ENCODE results near the gene MAP4K4.
A peak's percentile ranks its signal among the peaks of the same experiment; 100 is the strongest.

MAP4K4 gene

DNA sequence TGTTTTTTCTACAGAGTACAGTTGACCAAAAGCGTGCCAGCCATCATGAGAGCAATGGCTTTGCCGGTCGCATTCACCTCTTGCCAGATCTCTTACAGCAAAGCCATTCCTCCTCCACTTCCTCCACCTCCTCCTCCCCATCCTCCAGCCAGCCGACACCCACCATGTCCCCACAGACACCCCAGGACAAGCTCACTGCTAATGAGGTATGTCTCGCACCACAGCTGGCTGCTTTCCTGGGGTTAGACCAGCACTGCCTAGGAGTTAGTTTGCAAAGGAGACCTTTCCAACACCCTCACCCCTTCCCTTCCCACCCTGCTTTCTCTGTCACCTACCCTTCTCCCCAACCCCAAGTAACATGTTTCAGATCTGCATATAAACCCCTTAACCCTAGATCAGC, 174.0 kb downstream of the MAP4K4 start:
- TF ChIP-seq EZH2phosphoT487 (IDR thresholded peaks at IDR 0.05; ENCODE audit: borderline replicate concordance), result no peak
- TF ChIP-seq, protein P1, sequence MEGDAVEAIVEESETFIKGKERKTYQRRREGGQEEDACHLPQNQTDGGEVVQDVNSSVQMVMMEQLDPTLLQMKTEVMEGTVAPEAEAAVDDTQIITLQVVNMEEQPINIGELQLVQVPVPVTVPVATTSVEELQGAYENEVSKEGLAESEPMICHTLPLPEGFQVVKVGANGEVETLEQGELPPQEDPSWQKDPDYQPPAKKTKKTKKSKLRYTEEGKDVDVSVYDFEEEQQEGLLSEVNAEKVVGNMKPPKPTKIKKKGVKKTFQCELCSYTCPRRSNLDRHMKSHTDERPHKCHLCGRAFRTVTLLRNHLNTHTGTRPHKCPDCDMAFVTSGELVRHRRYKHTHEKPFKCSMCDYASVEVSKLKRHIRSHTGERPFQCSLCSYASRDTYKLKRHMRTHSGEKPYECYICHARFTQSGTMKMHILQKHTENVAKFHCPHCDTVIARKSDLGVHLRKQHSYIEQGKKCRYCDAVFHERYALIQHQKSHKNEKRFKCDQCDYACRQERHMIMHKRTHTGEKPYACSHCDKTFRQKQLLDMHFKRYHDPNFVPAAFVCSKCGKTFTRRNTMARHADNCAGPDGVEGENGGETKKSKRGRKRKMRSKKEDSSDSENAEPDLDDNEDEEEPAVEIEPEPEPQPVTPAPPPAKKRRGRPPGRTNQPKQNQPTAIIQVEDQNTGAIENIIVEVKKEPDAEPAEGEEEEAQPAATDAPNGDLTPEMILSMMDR (conservative IDR thresholded peaks at IDR 0.05; ENCODE audit: low read length), result no peak
- Histone ChIP-seq H3K9me3 (ENCODE audit: insufficient read depth, low read depth, low read length) (no peaks in the 10 kb centered on the region), H3K36me3 (ENCODE audit: insufficient read depth, low read length) (peaks cover 94% of the 10 kb centered on the region; the same call in 1 of the 2 replicates), H3K79me2 (ENCODE audit: insufficient read depth, low read length) (no peaks in the 10 kb centered on the region), H3F3A (ENCODE audit: low read depth) (no peaks in the 10 kb centered on the region), H3K9me2 (replicated peaks; ENCODE audit: low read depth, low read length) (no peaks in the 10 kb centered on the region), H3K4me2 (ENCODE audit: low read depth, low read length, poor library complexity, severe bottlenecking) (no peak overlapping the region), H3K27me3 (ENCODE audit: insufficient read depth, low read length, poor library complexity, severe bottlenecking) (no peaks in the 10 kb centered on the region), H3K4me3 (ENCODE audit: low read length, poor library complexity, severe bottlenecking) (no peak overlapping the region), H3K9ac (ENCODE audit: low read depth, low read length, poor library complexity, severe bottlenecking) (no peak overlapping the region), H3K4me1 (ENCODE audit: insufficient read depth, low read length, poor library complexity, severe bottlenecking) (no peaks in the 10 kb centered on the region), H2AFZ (ENCODE audit: low read length) (no peak overlapping the region), H4K20me1 (ENCODE audit: insufficient read depth, low read length, poor library complexity, severe bottlenecking) (no peaks in the 10 kb centered on the region)

DNA sequence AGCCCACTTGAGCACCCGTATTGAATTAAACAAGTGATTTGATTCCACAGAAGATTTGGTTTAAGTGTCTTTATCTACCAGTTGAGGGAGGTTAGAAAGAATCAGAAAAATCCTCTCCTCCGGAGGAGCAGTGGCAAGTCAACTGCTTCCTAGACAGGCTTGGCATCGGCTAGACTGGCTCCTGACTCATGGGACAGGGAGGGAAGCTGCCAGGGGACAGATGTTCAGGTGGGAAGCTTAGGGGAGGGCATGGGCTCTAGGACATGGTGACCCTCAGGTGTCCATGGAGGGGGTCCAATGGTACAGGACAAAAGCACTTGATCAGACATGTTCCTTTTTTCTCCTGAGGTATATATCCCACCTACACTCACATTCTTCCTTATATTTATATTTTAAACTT, 175.0 kb downstream of the MAP4K4 start:
- H3K9me2 ChIP-seq (replicated peaks; ENCODE audit: low read depth, low read length), result no peaks in the 10 kb centered on the region
- H2AFZ ChIP-seq (ENCODE audit: low read length), result no peak overlapping the region
- no peak for TF ChIP-seq EZH2phosphoT487 (IDR thresholded peaks at IDR 0.05; ENCODE audit: borderline replicate concordance)
- TF ChIP-seq, protein P1 (conservative IDR thresholded peaks at IDR 0.05; ENCODE audit: low read length), result no peak
- H3K79me2 ChIP-seq (ENCODE audit: insufficient read depth, low read length), result no peaks in the 10 kb centered on the region
- no peak overlapping the region for H3K9ac ChIP-seq (ENCODE audit: low read depth, low read length, poor library complexity, severe bottlenecking)
- no peaks in the 10 kb centered on the region for H4K20me1 ChIP-seq (ENCODE audit: insufficient read depth, low read length, poor library complexity, severe bottlenecking)
- H3K4me3 ChIP-seq (ENCODE audit: low read length, poor library complexity, severe bottlenecking), result no peak overlapping the region
- H3K4me2 ChIP-seq (ENCODE audit: low read depth, low read length, poor library complexity, severe bottlenecking), result no peak overlapping the region
- H3K27me3 ChIP-seq (ENCODE audit: insufficient read depth, low read length, poor library complexity, severe bottlenecking), result no peaks in the 10 kb centered on the region
- H3F3A ChIP-seq (ENCODE audit: low read depth), result no peaks in the 10 kb centered on the region
- no peaks in the 10 kb centered on the region for H3K4me1 ChIP-seq (ENCODE audit: insufficient read depth, low read length, poor library complexity, severe bottlenecking)
- no peaks in the 10 kb centered on the region for H3K9me3 ChIP-seq (ENCODE audit: insufficient read depth, low read depth, low read length)
- H3K36me3 ChIP-seq (ENCODE audit: insufficient read depth, low read length), result peaks cover 92% of the 10 kb centered on the region; the same call in 1 of the 2 replicates

DNA sequence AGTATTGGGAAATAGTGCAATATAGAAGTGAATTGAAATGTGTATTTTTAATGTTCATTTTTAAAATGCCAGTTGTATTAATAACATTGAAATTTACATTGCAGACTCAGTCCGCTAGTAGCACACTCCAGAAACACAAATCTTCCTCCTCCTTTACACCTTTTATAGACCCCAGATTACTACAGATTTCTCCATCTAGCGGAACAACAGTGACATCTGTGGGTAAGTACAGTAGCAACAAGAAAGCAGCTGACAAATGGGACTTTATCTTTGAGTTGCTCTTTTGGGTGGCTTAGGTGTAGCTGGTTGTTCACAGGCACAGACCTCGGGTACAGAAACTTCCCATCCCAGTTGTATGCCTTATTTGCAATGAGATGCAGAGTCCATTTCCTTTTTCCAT, 176.0 kb downstream of the MAP4K4 start:
- H3K9ac ChIP-seq (ENCODE audit: low read depth, low read length, poor library complexity, severe bottlenecking), result no peak overlapping the region
- no peak overlapping the region for H3K4me2 ChIP-seq (ENCODE audit: low read depth, low read length, poor library complexity, severe bottlenecking)
- no peaks in the 10 kb centered on the region for H3F3A ChIP-seq (ENCODE audit: low read depth)
- no peaks in the 10 kb centered on the region for H3K9me3 ChIP-seq (ENCODE audit: insufficient read depth, low read depth, low read length)
- no peak for TF ChIP-seq EZH2phosphoT487 (IDR thresholded peaks at IDR 0.05; ENCODE audit: borderline replicate concordance)
- TF ChIP-seq, protein P1 (conservative IDR thresholded peaks at IDR 0.05; ENCODE audit: low read length), result peak; percentile 56
- H3K27me3 ChIP-seq (ENCODE audit: insufficient read depth, low read length, poor library complexity, severe bottlenecking), result no peaks in the 10 kb centered on the region
- no peaks in the 10 kb centered on the region for H4K20me1 ChIP-seq (ENCODE audit: insufficient read depth, low read length, poor library complexity, severe bottlenecking)
- peaks cover 90% of the 10 kb centered on the region; the same call in 1 of the 2 replicates for H3K36me3 ChIP-seq (ENCODE audit: insufficient read depth, low read length)
- no peaks in the 10 kb centered on the region for H3K79me2 ChIP-seq (ENCODE audit: insufficient read depth, low read length)
- H2AFZ ChIP-seq (ENCODE audit: low read length), result no peak overlapping the region
- H3K4me3 ChIP-seq (ENCODE audit: low read length, poor library complexity, severe bottlenecking), result no peak overlapping the region
- H3K4me1 ChIP-seq (ENCODE audit: insufficient read depth, low read length, poor library complexity, severe bottlenecking), result no peaks in the 10 kb centered on the region
- H3K9me2 ChIP-seq (replicated peaks; ENCODE audit: low read depth, low read length), result no peaks in the 10 kb centered on the region
